Measurements from ENCODE around the gene ELL2. TPM values are rescaled to one million over a fixed set of nuclear protein-coding genes. Genes with fewer than 3 reads are reported as not detected.
A peak's percentile ranks its signal among the peaks of the same experiment; 100 is the strongest.

ELL2 gene
- total RNA-seq, 1 donor from 2014 or later = 52.8 TPM

GRCh38 chr5:96004087-96004486, 42.4 kb upstream of the ELL2 start:
- no peak for DNase-seq (ENCODE audit: low read depth)
- H3K4me3 ChIP-seq (ENCODE audit: low read depth, low read length) = no peak overlapping the region
- TF ChIP-seq, protein P1, sequence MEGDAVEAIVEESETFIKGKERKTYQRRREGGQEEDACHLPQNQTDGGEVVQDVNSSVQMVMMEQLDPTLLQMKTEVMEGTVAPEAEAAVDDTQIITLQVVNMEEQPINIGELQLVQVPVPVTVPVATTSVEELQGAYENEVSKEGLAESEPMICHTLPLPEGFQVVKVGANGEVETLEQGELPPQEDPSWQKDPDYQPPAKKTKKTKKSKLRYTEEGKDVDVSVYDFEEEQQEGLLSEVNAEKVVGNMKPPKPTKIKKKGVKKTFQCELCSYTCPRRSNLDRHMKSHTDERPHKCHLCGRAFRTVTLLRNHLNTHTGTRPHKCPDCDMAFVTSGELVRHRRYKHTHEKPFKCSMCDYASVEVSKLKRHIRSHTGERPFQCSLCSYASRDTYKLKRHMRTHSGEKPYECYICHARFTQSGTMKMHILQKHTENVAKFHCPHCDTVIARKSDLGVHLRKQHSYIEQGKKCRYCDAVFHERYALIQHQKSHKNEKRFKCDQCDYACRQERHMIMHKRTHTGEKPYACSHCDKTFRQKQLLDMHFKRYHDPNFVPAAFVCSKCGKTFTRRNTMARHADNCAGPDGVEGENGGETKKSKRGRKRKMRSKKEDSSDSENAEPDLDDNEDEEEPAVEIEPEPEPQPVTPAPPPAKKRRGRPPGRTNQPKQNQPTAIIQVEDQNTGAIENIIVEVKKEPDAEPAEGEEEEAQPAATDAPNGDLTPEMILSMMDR (conservative IDR thresholded peaks at IDR 0.05; ENCODE audit: low read depth, low read length) = no peak

DNA sequence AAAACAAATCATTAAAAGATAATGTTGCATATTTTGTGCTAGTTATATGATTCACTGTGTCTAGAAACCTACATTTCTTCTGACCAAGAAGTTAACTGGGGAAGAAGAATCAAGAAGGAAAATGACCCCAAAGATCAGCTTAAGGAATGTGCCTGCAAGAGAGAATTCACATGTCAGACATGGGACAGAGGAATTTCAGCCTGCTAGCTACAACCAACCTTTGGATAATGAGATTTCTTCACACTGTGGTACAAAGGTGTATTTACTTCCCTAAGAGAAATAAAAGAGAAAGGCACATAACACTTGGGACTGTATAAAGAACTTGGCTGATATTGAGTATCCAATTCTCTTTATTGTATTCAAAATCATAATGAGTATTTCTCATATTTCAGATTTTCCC, 39.6 kb upstream of the ELL2 start:
- peak; percentile 25 for DNase-seq (ENCODE audit: low read depth)
- H3K4me3 ChIP-seq (ENCODE audit: low read depth, low read length) = no peak overlapping the region
- TF ChIP-seq, protein P1 (conservative IDR thresholded peaks at IDR 0.05; ENCODE audit: low read depth, low read length) = no peak

DNA sequence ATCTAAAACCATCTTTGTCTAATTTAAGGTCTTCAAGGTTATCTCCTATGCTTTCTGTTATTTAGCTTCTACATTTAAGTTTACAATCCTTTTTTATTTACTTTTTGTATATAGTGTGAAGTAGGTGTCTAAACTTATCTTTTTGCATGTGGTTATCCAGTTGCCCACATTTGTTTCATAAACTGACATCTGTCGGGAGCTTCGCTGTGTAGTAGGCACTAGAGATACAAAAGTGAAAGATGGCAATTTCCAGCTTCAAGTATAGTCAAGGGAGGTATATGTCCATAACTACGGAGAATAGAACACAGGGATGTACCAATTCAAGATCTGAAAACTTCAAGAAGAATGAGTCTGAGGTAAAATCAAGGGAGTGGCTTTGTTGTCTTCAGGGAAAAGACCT, 38.7 kb upstream of the ELL2 start:
- TF ChIP-seq, protein P1 (conservative IDR thresholded peaks at IDR 0.05; ENCODE audit: low read depth, low read length) = no peak
- DNase-seq (ENCODE audit: low read depth) = no peak
- no peak overlapping the region for H3K4me3 ChIP-seq (ENCODE audit: low read depth, low read length)

DNA sequence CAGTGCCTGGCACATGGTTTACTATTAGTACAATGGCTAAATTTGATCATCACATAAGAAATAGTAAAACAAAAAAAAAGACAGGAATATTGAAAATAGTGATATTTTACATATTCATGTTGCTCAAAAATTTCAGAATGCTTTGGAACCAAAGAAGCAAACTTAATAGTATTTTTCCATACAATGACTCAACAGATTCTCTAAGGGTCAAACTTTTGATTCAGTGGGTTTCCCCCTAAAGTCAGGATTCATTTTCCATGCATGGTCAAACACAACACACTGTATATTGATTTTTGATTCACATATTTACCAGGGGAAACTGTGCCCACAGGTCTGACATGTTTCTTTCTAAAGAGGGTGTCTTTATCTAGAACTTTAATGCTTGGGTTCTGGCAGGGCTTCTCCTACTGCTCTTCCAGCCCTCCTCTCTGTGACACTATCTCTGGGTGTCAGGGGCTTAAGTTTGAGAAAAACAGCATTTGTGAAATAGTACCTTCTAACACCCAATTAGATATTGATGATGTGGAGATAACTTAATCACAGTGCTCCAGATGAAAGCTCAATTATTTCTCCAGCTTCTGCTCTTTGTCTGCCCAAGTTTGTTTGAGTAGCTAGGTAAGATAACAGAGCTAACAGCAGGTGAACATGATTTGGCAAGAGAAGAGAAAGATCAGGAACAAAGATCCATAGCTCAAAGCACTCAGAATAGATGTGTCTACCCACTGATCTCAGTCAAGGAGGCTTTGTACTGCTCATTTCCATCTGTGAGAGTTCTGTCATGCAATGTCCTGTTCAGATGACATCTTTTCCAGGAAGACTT, 35.5 kb upstream of the ELL2 start:
- no peak for DNase-seq (ENCODE audit: low read depth)
- TF ChIP-seq, protein P1 (conservative IDR thresholded peaks at IDR 0.05; ENCODE audit: low read depth, low read length) = no peak

DNA sequence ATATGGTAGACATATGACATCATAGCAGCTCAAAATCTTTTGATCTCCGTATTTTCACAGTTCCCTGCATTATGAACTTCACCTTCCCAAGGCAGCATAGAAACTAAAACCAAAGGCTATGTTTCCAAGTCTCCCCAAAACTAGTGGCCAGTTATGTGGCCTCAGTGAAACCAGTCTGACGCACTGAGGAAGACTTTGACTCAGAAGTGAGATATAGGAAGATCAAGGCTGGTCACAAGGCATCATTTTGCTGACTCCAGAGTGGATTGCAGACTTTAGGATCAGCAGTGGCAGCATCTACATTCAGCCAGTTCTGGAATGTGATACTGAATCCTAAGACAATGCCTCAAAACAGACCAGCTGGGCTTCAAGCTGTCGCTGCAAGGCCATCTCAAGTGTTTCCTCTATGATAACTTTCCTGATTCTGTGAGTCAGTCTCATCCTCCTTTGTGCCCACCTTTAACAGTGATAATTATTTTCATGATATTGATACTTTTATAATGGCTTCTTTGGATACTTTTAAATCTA, 34.4 kb upstream of the ELL2 start:
- DNase-seq (ENCODE audit: low read depth) = no peak
- TF ChIP-seq, protein P1 (conservative IDR thresholded peaks at IDR 0.05; ENCODE audit: low read depth, low read length) = no peak
- no peak overlapping the region for H3K4me3 ChIP-seq (ENCODE audit: low read depth, low read length)

More for the DNA sequence above, 35.5 kb upstream of the ELL2 start:
- H3K4me3 ChIP-seq (ENCODE audit: low read depth, low read length) = no peak overlapping the region

- no peak for DNase-seq (ENCODE audit: low read depth)
- H3K4me3 ChIP-seq (ENCODE audit: low read depth, low read length) = no peak overlapping the region
- TF ChIP-seq, protein P1 (conservative IDR thresholded peaks at IDR 0.05; ENCODE audit: low read depth, low read length) = no peak
Measured at GRCh38 chr5:95993776-95994175, 32.1 kb upstream of the ELL2 start.

DNA sequence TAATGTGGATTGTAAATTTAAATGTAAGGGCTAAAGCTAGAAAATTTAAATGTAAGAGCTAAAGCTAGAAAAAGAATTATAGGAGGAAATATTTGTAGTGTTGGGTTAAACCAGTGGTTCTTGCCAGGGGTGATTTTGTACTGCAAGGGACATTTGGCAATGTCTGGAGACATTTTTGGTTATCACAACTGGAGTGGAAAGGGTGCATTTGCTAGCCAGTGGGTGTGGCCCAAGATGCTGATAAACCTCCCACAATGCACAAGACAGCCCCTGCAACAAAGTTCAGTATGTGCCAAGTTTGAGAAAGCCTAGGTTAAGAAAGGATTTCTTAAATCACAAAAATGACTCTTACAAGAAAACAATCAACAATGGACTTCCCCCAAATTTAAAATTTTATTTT, 31.6 kb upstream of the ELL2 start:
- TF ChIP-seq, protein P1 (conservative IDR thresholded peaks at IDR 0.05; ENCODE audit: low read depth, low read length) = no peak
- DNase-seq (ENCODE audit: low read depth) = no peak
- H3K4me3 ChIP-seq (ENCODE audit: low read depth, low read length) = no peak overlapping the region
